Measurements from ENCODE around the gene RGS6.

RGS6 gene

DNA sequence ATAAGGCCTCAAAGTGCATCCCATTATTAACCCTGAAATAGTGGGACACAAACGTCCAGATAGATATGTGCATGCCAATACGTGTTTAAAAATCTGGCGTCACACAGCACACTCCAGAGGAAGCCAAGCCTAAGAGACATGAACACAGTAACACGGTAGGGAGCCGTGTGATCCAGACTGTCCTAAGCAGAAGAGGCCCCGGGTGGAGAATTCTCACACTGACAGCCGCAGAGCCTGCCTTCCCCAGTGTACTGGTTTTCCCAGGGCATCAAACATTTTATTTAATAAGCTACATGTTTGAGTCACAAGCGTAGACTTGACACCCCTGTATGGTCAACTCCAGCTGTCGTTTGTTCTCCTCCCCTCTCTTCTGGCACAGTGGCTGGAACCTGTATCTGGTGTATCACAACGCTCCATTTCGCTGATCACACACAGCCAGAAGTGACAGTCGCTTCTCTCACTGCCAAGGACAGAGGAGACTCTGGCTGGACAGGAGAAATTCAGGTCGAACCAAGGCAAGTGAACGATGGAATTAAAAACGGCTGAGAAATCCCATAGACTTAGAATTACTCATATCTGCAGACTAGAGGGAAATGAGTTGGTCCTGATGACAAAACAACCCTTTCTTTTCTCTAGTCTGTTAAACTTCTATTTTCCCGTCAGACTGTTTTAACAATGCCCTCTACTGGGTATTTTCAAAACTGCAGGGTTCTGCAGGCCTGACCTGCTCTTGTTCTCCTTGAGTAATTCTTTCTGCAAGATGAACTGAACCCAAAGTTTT, 359.9 kb downstream of the RGS6 start:
- H3K4me1 Mint-ChIP-seq: no peaks in the 10 kb centered on the region
- H3K27ac Mint-ChIP-seq: no peak overlapping the region
- no peak overlapping the region for H3K4me3 Mint-ChIP-seq
- H3K9me3 Mint-ChIP-seq: peaks cover 4% of the 10 kb centered on the region
- peaks cover 8% of the 10 kb centered on the region for H3K27me3 Mint-ChIP-seq
- H3K36me3 Mint-ChIP-seq: no peaks in the 10 kb centered on the region

DNA sequence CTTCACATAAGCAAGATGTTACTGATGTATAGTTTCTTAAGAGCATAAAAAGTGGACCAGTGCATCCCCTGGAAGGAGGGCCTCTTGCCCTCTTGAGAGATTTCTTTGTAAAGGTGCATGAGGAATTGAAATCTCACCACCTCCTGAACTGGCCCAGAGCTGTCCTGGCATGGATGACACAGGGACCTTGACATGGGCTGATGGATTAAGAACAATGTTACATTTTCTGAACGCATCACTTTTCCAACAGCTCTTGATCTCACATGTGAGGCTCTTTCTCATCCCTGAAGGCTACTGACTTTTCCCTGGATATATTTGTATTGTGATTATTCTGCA, 360.4 kb downstream of the RGS6 start:
- Mint-ChIP-seq H3K9me3 (peaks cover 3% of the 10 kb centered on the region), H3K27me3 (peaks cover 7% of the 10 kb centered on the region), H3K27ac (no peak overlapping the region), H3K4me1 (no peaks in the 10 kb centered on the region), H3K4me3 (no peak overlapping the region), H3K36me3 (no peaks in the 10 kb centered on the region)

DNA sequence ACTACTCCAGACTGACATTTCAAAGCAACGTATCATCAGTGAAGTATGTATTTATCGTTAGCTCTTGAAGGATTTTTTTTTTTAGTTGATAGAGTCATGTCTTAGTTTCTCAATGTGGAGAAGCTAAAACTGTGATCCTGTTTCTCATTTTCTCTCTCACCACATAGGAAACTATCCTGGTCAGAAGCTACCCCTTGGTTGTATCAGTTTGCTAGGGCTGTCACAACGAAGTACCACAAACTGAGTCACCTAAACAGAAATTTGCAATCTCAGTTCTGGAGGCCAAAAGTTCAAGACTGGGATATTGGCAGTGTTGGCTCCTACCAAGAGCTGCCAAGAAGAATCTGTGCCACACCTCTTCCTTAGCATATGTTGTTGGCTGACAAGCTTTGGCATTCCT, 369.1 kb downstream of the RGS6 start:
- Mint-ChIP-seq H3K27ac (no peak overlapping the region), H3K4me3 (no peak overlapping the region), H3K9me3 (peaks cover 17% of the 10 kb centered on the region), H3K27me3 (peaks cover 31% of the 10 kb centered on the region), H3K36me3 (no peaks in the 10 kb centered on the region), H3K4me1 (no peaks in the 10 kb centered on the region)

DNA sequence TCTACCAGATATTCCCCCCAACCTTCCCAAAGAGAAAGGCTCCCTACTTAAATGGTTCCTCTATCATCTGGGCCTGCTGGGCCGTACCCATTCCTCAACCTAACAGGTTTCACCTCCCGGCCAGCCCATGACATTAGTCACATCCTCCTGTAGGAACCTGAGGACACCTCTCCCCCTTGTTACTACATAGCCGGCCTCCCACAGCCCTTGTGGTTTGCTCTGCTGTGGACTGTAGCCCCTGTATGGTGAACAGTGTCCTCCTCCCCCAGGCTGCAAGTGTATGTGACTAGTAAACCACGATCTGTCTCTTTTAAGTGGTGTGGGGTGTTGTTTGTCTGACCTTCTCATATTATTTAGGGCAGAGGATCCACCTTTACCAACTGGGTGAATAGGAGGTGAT, 371.7 kb downstream of the RGS6 start:
- Mint-ChIP-seq H3K27ac (no peak overlapping the region), H3K4me1 (no peaks in the 10 kb centered on the region), H3K27me3 (peaks cover 32% of the 10 kb centered on the region), H3K36me3 (no peaks in the 10 kb centered on the region), H3K9me3 (peaks cover 17% of the 10 kb centered on the region), H3K4me3 (no peak overlapping the region)

- Mint-ChIP-seq H3K27me3 (peaks cover 22% of the 10 kb centered on the region), H3K27ac (no peak overlapping the region), H3K36me3 (no peaks in the 10 kb centered on the region), H3K4me1 (no peaks in the 10 kb centered on the region), H3K4me3 (no peak overlapping the region), H3K9me3 (peaks cover 10% of the 10 kb centered on the region)
Measured at GRCh38 chr14:72305561-72305960, 373.3 kb downstream of the RGS6 start.

DNA sequence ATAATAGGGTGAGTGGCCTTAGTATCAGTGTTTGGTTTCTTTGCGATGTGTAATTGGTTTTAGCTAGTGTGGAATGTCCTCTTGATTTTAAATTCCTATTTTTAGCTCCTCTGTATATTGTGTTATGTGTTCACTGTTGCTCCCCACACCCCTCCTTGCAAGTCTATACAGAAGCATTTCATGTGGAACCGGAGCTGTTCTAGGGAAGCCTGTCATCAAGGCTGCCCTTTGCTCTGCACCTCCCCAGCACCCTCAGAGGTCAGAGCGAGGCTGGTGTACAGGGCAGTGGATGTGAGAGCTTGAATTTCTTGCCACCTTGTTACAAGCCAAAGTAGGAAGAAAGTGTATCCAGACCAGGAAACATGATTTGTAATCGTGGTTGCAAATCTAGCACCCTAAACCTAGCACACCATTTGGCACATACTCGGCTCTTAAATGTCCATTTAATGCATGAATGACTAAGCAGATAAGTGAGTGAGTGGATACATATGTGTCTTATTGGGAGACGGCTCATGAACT, 376.8 kb downstream of the RGS6 start:
- Mint-ChIP-seq H3K4me1 (no peaks in the 10 kb centered on the region), H3K27me3 (peaks cover 10% of the 10 kb centered on the region), H3K9me3 (peaks cover 10% of the 10 kb centered on the region), H3K27ac (no peak overlapping the region), H3K4me3 (no peak overlapping the region), H3K36me3 (no peaks in the 10 kb centered on the region)

- H3K36me3 Mint-ChIP-seq: no peaks in the 10 kb centered on the region
- no peak overlapping the region for H3K27ac Mint-ChIP-seq
- peaks cover 10% of the 10 kb centered on the region for H3K27me3 Mint-ChIP-seq
- no peaks in the 10 kb centered on the region for H3K4me1 Mint-ChIP-seq
- no peak overlapping the region for H3K4me3 Mint-ChIP-seq
- peaks cover 2% of the 10 kb centered on the region for H3K9me3 Mint-ChIP-seq
Measured at GRCh38 chr14:72311116-72311515, 378.9 kb downstream of the RGS6 start.

GRCh38 chr14:72311516-72311915, 379.3 kb downstream of the RGS6 start:
- peaks cover 10% of the 10 kb centered on the region for H3K27me3 Mint-ChIP-seq
- no peaks in the 10 kb centered on the region for H3K4me1 Mint-ChIP-seq
- no peaks in the 10 kb centered on the region for H3K9me3 Mint-ChIP-seq
- no peak overlapping the region for H3K4me3 Mint-ChIP-seq
- no peaks in the 10 kb centered on the region for H3K36me3 Mint-ChIP-seq
- no peak overlapping the region for H3K27ac Mint-ChIP-seq

DNA sequence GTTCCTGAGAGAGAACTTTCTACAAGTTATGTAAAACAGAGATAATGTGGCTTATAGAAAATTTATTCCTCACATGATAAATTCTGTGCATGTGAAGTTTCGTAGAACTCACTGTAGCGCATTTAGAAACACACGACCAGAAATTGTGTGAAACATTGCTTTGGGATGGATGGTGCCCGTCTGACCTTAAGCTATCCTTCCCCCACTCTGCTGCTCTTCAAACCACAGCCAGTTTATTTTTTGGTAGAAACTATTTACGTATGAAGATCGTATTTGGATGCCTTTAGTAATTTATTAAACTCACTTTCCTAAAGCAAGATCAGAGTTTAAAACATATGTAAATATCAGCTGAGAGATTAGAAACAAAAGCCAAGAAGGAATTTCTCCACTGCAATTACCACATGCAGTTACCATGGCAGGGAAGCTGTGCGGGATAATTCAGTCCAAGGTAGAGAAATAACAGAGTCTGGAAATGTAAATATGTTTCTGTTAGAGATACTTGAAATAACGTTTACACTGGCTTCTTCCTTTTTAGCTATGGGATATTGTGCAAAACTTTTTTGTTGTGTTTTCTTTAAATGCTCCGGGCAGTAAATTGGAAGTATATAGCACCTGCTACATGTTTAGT, 382.7 kb downstream of the RGS6 start:
- Mint-ChIP-seq H3K4me3 (no peak overlapping the region), H3K4me1 (no peaks in the 10 kb centered on the region), H3K27ac (no peak overlapping the region), H3K27me3 (peaks cover 10% of the 10 kb centered on the region), H3K9me3 (no peaks in the 10 kb centered on the region), H3K36me3 (no peaks in the 10 kb centered on the region)

DNA sequence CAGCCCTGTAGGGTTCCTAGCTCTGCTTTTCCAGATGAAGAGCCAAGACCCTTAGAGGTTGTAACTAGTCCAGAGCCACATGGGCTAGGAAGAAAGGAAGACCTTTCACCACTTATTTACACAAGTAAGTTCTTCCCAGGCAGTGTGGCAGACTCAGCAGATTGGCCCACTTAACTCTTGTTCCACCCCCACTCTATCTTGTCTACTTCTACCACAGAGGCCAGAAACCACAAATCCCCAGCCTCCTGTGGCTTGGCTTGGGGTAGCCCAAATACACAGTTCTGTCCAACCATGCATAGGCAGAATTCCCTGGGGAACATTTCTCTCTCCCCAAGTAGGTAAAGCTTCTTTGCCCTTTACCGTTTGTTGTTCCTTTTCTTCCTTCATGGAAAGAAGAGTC, 383.5 kb downstream of the RGS6 start:
- H3K4me3 Mint-ChIP-seq: no peak overlapping the region
- no peaks in the 10 kb centered on the region for H3K36me3 Mint-ChIP-seq
- H3K9me3 Mint-ChIP-seq: no peaks in the 10 kb centered on the region
- H3K27ac Mint-ChIP-seq: no peak overlapping the region
- H3K27me3 Mint-ChIP-seq: peaks cover 10% of the 10 kb centered on the region
- H3K4me1 Mint-ChIP-seq: no peaks in the 10 kb centered on the region

GRCh38 chr14:72318648-72319047, 386.4 kb downstream of the RGS6 start:
- Mint-ChIP-seq H3K36me3 (no peaks in the 10 kb centered on the region), H3K27ac (no peak overlapping the region), H3K27me3 (peaks cover 13% of the 10 kb centered on the region), H3K4me1 (no peaks in the 10 kb centered on the region), H3K4me3 (no peak overlapping the region), H3K9me3 (no peaks in the 10 kb centered on the region)

DNA sequence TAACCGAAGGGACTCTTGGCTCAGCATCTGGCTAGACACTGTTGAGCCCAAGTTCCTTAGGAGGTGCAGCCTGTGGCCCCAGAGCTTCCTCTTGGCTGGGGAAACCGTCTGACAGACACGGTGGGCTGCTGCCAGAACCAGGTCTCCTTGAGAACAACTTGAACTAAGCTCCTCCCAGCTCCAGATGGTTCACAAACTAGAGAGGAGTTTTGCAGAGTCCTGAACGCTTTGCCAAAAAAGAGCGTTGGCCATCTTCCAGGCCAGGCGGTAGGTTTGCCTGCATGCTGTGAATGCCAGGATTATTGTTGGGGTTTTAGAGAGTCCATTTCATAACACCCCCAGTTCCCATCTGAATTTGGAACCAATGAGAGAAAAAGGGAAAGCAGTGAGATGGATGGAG, 399.8 kb downstream of the RGS6 start:
- H3K27me3 Mint-ChIP-seq: peaks cover 5% of the 10 kb centered on the region
- no peaks in the 10 kb centered on the region for H3K4me1 Mint-ChIP-seq
- no peaks in the 10 kb centered on the region for H3K9me3 Mint-ChIP-seq
- H3K4me3 Mint-ChIP-seq: no peak overlapping the region
- H3K27ac Mint-ChIP-seq: no peak overlapping the region
- H3K36me3 Mint-ChIP-seq: no peaks in the 10 kb centered on the region

DNA sequence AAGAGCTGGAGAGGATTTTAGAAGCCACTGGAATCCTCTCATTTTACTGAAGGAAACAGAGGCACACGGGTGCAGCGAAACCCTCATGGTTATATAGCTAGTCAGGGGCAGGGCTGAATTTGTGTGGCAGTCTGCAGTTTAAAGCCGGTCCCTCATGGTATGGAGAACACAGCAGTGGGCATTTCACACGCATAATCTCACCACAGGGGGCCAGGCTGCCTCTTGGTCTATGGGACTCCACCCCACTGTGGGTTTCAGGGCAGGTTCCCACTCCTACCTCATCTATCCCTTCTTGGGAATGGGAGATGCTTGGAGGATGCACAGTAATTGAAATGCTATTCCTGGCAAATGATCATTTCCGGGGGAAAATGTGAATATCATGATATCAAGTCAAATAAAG, 400.6 kb downstream of the RGS6 start:
- no peak overlapping the region for H3K4me3 Mint-ChIP-seq
- peaks cover 5% of the 10 kb centered on the region for H3K27me3 Mint-ChIP-seq
- H3K27ac Mint-ChIP-seq: no peak overlapping the region
- H3K36me3 Mint-ChIP-seq: no peaks in the 10 kb centered on the region
- H3K4me1 Mint-ChIP-seq: no peaks in the 10 kb centered on the region
- H3K9me3 Mint-ChIP-seq: no peaks in the 10 kb centered on the region

- Mint-ChIP-seq H3K4me1 (no peaks in the 10 kb centered on the region), H3K4me3 (no peak overlapping the region), H3K27me3 (peaks cover 3% of the 10 kb centered on the region), H3K36me3 (no peaks in the 10 kb centered on the region), H3K9me3 (no peaks in the 10 kb centered on the region), H3K27ac (no peak overlapping the region)
Measured at GRCh38 chr14:72333357-72333756, 401.1 kb downstream of the RGS6 start.

GRCh38 chr14:72336311-72336980, 404.2 kb downstream of the RGS6 start:
- Mint-ChIP-seq H3K4me1 (no peaks in the 10 kb centered on the region), H3K4me3 (no peak overlapping the region), H3K9me3 (no peaks in the 10 kb centered on the region), H3K36me3 (no peaks in the 10 kb centered on the region), H3K27me3 (peaks cover 4% of the 10 kb centered on the region), H3K27ac (no peak overlapping the region)

DNA sequence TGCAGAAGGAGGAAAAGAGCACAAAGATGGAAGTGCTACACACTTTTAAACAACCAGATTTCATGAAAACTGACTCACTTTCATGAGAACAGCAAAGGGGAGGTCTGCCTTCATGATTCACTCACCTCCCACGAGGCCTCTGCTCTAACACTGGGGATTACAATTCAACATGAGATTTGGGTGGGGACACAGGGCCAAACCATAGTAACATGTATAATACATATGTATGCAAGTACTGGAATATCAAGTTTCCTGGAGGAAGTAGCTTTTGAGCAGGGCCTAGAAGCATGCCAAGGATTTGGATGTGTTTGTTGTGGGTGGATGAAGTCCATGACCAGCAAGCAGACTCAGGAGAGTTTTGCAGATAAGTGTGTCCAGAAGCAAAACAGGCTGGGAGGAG, 409.0 kb downstream of the RGS6 start:
- H3K27ac Mint-ChIP-seq: no peak overlapping the region
- no peaks in the 10 kb centered on the region for H3K36me3 Mint-ChIP-seq
- no peaks in the 10 kb centered on the region for H3K4me1 Mint-ChIP-seq
- no peak overlapping the region for H3K4me3 Mint-ChIP-seq
- no peaks in the 10 kb centered on the region for H3K9me3 Mint-ChIP-seq
- peaks cover 3% of the 10 kb centered on the region for H3K27me3 Mint-ChIP-seq
